ENCODE data around the gene MDK.
"Not testable (repeated sequence)": the region's sequence is repeated elsewhere in the genome, so short reads cannot be mapped to it uniquely, and the experiment has no call there.

Gene MDK

GRCh38 chr11:46369458-46370152 is 11.9 kb upstream of the MDK start:
- DNase-seq = peak; percentile 16

GRCh38 chr11:46370253-46370652 is 11.2 kb upstream of the MDK start:
- DNase-seq = no peak

DNA sequence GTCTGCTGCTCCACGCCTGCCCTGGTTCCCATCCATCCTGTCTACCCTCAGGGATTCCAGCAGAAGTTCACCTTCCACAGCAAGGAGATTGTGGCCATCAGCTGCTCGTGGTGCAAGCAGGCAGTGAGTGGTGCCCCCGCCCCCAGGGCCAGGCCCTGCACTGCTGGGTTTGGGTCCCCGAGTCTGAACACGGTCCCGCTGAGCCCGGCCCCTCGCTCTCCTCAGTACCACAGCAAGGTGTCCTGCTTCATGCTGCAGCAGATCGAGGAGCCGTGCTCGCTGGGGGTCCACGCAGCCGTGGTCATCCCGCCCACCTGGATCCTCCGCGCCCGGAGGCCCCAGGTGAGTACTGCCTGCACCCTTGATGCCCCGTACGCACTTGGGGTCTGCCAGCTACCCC is 10.2 kb upstream of the MDK start:
- not testable (repeated sequence) for DNase-seq

DNA sequence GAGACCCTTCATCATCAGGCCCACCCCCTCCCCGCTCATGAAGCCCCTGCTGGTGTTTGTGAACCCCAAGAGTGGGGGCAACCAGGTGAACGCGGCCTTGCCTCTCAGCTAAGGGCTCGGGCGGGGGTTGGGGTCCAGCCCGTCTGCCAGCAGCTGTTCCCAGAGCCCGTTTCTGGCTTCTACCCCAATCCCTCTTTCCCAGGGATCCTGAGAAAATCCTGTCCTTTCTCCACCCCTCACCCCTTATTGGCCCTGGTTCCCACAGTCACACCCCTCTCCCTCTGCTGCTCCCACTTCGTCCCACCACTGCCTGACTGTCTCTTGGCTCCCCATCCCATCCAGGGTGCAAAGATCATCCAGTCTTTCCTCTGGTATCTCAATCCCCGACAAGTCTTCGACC is 9.4 kb upstream of the MDK start:
- no peak for DNase-seq

DNA sequence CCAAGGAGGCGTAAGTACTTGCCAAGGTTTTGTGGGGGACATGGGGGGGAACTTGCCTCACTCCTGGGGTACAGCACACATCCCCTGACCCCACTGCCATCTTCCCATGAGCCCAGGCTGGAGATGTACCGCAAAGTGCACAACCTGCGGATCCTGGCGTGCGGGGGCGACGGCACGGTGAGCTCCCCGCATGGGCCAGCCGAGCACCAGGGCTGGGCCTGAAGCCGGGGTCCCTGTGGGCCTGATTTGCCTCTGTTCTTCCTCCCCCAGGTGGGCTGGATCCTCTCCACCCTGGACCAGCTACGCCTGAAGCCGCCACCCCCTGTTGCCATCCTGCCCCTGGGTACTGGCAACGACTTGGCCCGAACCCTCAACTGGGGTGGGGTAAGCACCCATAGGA is 9.0 kb upstream of the MDK start:
- not testable (repeated sequence) for DNase-seq

GRCh38 chr11:46373787-46374740 is 7.4 kb upstream of the MDK start:
- no peak for DNase-seq

- no peak for DNase-seq
Observed at GRCh38 chr11:46374815-46375214, 6.7 kb upstream of the MDK start.

GRCh38 chr11:46375392-46376101 is 5.9 kb upstream of the MDK start:
- DNase-seq = no peak

DNA sequence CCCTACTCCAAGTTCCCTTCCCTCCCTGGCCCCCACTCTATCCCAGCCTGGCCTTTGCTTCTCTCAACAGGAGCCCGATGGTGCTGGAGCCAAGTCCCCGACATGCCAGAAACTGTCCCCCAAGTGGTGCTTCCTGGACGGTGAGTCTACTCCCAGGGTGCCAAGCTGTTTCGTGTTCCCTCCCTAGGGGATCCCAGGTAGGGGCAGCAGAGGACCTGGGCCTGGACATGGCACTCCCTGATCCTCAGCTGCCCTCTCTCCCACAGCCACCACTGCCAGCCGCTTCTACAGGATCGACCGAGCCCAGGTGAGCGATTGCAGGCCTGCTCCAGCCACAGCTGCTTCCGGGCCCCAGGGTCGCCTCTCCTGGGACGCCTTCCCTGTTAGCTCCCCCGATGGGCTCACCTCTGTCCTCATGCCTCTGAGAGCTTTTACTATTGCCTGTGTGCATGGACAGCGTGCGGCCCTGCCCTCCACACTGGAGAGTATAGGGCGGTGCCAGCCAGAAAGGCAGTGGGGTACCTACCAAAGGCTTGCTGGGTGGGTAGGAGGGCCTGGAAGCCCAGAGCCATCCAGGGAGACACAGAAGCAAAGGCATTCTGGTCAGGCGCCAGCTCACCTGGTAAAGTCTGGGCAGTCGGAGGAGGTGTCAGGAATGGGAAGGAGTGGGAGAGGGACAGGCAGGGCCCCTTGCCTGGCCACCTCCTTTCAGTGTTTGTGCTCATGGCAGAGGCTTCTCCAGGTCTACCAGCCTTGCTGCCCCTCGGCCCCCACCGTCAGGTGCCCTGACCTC is 5.0 kb upstream of the MDK start:
- DNase-seq = no peak

DNA sequence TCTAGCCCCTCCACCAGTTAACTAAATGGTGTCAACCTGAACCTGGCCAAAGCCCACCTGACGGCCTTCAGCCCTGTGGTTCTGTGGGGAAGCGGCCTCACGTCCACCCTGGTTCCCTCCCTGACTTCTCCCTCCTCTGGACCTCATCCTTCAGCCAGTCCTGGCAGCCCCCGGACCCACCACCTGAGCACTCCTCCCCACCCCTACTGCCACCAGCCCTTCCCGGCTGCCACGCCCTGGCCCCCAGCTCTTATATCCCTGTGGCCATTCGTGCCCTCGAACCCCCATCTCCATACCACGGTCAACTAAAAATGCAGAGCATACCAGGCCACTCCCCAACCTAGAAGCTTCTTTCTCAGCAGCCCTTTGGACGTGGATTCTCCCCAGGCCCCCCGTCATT is 4.2 kb upstream of the MDK start:
- no peak for DNase-seq

DNA sequence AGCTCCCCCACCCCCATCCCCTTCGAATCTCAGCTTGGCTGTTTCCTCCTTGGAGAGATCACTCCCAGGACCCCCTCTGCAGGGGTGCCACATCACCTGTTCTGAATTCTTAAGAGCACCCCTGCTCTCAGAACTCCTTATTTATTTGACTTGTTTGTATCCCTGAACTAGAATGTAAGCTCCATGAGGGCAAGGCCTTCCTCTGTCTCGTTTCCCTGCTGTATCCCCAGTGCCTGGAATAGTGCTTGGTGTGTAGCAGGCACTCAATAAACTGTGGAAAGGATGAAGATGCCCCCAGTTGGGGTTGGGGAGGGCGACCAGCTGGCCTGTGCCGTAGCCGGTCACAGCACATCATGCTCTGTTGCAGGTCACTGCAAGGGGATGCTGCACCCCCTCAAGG is 3.6 kb upstream of the MDK start:
- no peak for DNase-seq

DNA sequence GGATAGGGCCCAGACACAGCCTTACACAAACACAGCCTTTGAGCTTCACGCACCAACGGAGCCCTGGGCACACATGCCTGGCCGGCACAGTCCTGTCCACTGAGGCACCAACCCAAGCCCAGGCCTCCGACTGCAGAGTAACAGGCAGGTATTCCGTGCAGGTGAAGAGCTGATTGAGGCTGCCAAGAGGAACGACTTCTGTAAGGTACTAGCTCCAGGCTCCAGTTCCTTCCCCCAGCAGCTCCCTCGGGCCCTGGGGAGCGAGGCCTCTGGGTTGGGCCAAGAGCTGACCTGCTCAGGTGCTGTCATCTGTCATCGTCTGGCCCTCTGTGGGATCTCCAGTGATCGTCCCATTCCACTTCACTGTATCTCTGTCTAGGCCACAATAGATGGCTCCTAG is 3.2 kb upstream of the MDK start:
- no peak for DNase-seq

GRCh38 chr11:46378811-46379481 is 2.5 kb upstream of the MDK start:
- DNase-seq = no peak

GRCh38 chr11:46379482-46380293 is 1.8 kb upstream of the MDK start:
- not testable (repeated sequence) for DNase-seq

GRCh38 chr11:46380340-46381047 is 975 bp upstream of the MDK start:
- no peak for DNase-seq

DNA sequence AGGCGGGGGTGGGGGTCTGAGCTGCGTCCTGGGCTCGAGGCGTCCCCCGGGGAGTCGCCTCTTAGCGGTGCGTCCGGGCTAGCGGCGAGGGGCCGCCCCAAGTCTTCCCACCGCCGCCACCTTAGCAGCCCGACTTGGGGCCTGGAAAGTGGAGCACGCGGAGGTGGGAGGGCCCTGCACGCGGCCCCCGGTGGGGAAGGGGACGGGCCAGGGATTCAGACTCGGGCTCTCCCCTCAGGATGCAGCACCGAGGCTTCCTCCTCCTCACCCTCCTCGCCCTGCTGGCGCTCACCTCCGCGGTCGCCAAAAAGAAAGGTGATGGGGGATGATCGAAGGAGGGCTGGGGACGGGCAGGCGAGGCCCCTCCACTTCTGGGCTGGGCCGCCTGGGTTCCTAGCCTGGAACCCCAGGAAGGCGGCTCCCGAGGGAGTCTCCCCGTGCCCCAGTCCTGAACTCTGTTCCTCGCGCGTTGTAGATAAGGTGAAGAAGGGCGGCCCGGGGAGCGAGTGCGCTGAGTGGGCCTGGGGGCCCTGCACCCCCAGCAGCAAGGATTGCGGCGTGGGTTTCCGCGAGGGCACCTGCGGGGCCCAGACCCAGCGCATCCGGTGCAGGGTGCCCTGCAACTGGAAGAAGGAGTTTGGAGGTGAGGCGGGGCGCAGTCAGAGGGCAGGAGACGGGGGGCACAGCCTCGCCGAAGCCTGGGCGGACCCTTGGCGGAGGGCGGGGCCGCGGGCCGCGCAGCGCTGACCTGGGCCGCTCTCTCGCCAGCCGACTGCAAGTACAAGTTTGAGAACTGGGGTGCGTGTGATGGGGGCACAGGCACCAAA is 563 bp downstream of the MDK start:
- DNase-seq = no peak

DNA sequence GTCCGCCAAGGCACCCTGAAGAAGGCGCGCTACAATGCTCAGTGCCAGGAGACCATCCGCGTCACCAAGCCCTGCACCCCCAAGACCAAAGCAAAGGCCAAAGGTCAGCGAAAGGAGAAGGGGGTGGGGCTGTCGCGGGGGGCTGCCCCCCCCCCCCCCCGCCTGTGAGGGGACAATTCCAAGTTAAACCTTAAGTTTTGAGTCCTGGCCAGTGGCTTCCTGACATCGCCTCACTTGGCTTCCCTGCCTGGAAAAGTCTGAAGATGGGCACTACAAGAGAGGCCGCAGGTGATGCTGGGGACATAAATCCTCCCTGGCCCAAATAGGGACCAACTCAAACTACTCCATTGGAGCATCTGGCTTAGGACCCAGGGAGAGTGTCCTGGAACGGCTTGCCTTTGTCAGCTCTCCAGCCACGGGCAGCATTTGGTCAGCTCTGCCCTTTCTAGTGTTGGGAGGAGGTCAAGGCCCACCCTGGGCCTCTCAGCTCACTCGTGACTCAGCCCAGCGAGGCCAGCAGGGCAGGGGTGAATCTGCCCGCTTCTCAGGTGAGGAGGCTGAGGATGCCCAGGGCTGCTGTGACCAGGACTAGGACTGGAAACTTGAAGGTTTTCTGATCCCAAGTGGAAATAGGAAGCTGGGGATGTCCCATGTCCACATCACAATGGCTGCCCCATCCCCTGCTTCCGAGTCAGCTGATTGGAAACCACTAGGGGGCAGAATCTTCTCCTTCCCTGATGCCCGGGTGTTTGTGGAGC is 1.4 kb downstream of the MDK start:
- no peak for DNase-seq

DNA sequence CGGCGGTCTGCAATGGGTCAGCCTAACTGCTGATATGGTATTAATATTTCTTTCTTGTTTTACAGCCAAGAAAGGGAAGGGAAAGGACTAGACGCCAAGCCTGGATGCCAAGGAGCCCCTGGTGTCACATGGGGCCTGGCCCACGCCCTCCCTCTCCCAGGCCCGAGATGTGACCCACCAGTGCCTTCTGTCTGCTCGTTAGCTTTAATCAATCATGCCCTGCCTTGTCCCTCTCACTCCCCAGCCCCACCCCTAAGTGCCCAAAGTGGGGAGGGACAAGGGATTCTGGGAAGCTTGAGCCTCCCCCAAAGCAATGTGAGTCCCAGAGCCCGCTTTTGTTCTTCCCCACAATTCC is 1.9 kb downstream of the MDK start:
- no peak for DNase-seq
